GM10847 (cell line): ENCODE measurements around the gene OCSTAMP.

Source experiments
- POLR2A ChIP-seq: IDR thresholded peaks from 2 replicates; pipeline ENCODE4 v1.6.1; 2011; ENCODE audit not compliant: insufficient read length; ENCODE audit errors: extremely low read depth

Gene OCSTAMP, protein sequence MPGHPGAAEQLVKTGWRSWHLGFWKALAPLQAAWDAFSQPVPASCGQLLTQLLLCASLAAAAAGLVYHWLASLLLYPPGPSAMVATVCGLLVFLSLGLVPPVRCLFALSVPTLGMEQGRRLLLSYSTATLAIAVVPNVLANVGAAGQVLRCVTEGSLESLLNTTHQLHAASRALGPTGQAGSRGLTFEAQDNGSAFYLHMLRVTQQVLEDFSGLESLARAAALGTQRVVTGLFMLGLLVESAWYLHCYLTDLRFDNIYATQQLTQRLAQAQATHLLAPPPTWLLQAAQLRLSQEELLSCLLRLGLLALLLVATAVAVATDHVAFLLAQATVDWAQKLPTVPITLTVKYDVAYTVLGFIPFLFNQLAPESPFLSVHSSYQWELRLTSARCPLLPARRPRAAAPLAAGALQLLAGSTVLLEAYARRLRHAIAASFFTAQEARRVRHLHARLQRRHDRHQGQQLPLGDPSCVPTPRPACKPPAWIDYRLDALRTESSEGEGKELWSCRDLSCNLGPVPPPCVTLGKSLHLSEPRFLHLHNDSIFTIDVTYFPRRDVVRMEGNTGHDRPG

DNA sequence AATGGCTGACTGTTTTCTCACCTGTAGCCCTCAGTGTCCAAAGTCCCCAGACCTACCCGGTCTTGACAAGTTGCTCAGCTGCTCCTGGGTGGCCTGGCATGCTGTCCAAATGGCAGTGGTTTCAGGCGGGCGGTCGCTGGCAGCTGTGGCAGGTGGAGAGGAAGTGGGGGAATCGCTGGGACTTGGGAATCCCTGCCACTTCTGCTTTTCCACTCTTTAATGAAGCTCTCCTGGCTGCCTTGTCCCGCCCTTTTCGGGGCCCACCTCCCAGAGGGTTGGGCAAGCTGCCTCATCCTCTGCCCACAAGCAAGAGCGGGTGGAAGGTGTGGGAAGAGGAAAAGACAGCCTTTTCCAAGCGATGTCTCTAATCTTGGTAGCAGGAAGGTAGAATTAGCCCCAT is at the start of gene OCSTAMP:
OCSTAMP (minus strand) TSS at position 194 of the 400 bp plus-strand sequence; CDS start at position 100, 94 bp downstream.
- no peak for TF ChIP-seq POLR2A

GRCh38 chr20:46599227-46599987 is 49.0 kb upstream of the OCSTAMP start:
- no peak for TF ChIP-seq POLR2A

GRCh38 chr20:46595933-46596332 is 45.5 kb upstream of the OCSTAMP start:
- no peak for TF ChIP-seq POLR2A

DNA sequence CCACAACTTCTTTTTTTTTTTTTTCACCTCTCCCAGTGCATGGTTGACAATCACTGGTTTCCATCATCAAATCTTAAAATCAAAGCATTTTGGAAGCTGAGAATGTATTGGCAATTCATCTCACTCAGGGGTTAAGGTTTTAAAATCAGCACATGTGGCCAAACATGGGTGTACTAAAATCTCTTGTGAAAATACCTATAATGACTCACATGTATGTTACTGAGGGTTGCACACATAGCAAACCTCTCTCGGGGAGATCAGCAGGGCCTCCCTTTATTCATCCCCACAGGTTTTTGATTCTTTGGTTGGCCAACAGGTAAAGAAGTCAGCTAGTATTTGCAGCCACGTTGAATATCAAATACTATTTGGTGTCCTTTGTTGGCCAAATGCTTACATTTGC is 44.3 kb upstream of the OCSTAMP start:
- TF ChIP-seq POLR2A: no peak

GRCh38 chr20:46592580-46593362 is 42.3 kb upstream of the OCSTAMP start:
- TF ChIP-seq POLR2A: no peak

- no peak for TF ChIP-seq POLR2A
These were observed 40.0 kb upstream of the OCSTAMP start for GRCh38 chr20:46590443-46590842.

- no peak for TF ChIP-seq POLR2A
These were observed 38.4 kb upstream of the OCSTAMP start for GRCh38 chr20:46588532-46589511.

DNA sequence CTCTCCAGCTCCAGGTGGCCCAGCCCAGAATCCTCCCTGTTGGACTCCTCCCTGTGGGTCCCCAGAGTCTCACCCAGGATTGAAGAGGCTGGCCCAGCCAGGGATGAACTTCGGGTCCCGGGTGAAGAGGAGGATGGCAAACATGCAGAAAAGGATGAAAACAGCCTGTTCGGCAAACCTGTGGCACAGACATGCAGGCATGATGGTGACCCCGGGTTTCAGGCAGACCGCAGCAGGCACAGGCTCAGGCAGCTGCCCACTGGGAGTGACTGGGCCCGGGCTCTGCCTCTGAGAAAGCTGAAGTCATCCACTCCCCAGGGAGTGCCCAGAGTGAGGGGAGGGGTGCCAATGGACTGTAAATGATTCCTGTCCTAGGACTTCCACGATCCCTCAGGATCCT is 37.5 kb upstream of the OCSTAMP start:
- TF ChIP-seq POLR2A: no peak

- no peak for TF ChIP-seq POLR2A
These were observed 36.3 kb upstream of the OCSTAMP start for GRCh38 chr20:46586724-46587123.

- TF ChIP-seq POLR2A: no peak
These were observed 34.1 kb upstream of the OCSTAMP start for GRCh38 chr20:46584508-46584907.

DNA sequence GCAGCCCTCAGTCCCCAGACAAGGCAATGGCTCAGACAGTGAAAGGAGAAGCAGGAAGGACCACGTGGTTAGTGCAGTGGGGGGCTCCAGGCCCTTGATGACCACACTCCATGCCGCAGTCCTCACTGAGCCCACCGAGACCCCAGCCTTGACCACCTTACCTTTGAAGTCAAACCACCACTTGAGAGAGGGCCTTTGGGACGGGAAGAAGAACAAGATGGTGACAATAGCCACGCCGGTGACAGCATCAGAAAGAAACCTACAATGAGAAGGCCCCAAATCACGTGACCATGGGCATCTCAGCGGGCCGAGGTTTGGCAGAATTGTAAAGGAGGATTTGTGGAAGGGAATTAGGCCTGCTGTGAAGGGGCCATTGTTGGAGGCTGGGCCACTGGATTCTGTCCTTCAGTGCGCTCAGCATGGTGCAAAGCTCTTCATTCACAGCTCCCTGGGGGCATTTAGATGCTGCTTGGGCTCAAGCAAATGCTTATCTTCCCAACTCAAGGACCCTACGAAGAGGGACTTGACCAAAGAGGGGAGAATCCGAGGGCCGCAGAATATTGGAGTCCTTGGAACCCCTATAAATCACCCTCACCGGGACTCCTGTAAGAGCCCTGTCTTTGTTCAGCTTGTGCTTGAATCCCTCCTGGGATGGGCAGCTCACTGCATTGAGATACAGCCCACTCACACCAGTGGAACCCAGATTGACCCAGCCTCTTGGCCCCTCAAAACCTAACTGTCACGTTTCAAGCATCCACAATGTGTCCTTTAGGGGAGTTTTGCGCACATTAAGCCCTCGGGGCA is 33.2 kb upstream of the OCSTAMP start:
- no peak for TF ChIP-seq POLR2A

DNA sequence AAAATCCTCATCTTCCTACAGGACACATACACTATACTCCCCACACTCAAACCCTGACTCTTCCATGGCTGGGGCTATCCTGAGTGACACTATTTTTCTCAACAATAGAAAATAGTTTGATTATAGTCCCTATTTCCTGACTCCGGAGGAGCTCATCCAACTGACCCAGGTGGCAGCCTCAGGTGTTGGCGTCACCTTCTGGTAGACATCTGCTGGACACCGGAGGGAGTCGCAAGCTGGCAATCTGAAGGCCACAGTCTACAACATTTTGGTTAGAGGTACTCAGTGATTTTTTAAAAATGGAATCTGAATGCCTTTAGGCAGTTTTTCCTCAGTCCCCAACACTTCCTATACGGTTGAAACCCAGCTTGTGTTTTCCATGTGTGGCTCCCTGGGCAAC is 32.2 kb upstream of the OCSTAMP start:
- no peak for TF ChIP-seq POLR2A

GRCh38 chr20:46581391-46581790 is 30.9 kb upstream of the OCSTAMP start:
- no peak for TF ChIP-seq POLR2A

DNA sequence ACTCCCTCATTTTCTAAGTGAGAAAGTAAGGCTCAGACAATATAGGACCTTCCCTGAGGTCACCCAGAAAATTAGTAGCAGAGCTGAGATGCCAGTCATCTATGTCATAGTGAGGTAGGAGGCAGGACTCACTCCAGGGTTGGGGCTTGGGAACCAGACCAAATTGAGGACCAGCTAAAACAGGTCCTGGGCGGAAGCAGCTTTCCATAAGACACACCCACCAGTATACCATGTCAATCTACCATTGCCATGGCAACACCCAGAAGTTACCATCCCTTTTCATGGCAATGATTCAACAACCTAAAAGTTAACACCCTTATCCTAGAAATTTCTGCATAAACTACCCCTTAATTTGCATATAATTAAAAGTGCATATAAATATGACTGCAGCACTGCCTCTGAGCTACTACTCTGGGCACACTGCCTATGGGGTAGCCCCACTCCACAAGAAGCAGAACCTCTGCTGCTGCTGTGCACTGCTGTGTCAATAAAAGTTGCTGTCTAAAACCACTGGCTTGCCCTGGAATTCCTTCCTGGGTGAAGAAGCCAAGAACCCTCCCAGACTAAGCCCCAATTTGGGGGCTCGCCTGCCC is 30.3 kb upstream of the OCSTAMP start:
- TF ChIP-seq POLR2A: no peak
